GM12878 (cell line): ENCODE results near the gene DNAH17. TPM values are rescaled to one million over a fixed set of nuclear protein-coding genes. Genes with fewer than 3 reads are reported as not detected.

Source experiments
- ATAC-seq: fragments of 200-7000 bp; cut with Tn5 transposase; 3 replicates; pipeline ENCODE4 v1.9.1; 2020; ENCODE audit warnings: mild to moderate bottlenecking, moderate library complexity
- BruUV-seq: library from RNA; stranded (reverse); fragments of 400-500 nt; replicated peaks from 2 replicates; lab custom pipeline; 2021; lab: Mats Ljungman, UMichigan
- CTCF ChIA-PET: fragments of 300-600 bp; sonication (Branson Sonifier 250); formaldehyde crosslinking; extraction: SDS; loops from one replicate; lab custom pipeline; 2021; ENCODE audit warnings: inconsistent platforms; lab: Yijun Ruan, JAX
- POLR2A ChIA-PET: fragments of 350-600 bp; formaldehyde crosslinking; extraction: SDS; loops from one replicate; lab custom pipeline; 2021; ENCODE audit warnings: inconsistent platforms; lab: Charles Lee
- RAD21 ChIA-PET: fragments of 300-600 bp; sonication (Branson Sonifier 250); formaldehyde crosslinking; loops from one replicate; lab custom pipeline; 2023; ENCODE audit warnings: antibody characterized with exemption; ENCODE audit not compliant: unreplicated experiment; lab: Charles Lee
- SMC1A ChIA-PET: fragments of 300-600 bp; sonication (Branson Sonifier 250); formaldehyde crosslinking; loops from one replicate; lab custom pipeline; 2023; ENCODE audit not compliant: unreplicated experiment, uncharacterized antibody; lab: Charles Lee
- DNase-seq: peaks from one replicate; pipeline ENCODE4 v3.0.0-alpha.2; 2011; ENCODE audit warnings: low read depth, low spot score
- FAIRE-seq: peaks from 3 replicates; lab custom pipeline; 2011; peaks lifted over from hg19 to GRCh38; lab: Jason Lieb, UNC
- H2AFZ ChIP-seq: 2 replicates; pipeline ENCODE4 v1.6.0; 2011; ENCODE audit warnings: low read depth, low read length, control low read depth; ENCODE audit not compliant: control insufficient read depth
- H3K27ac ChIP-seq: 2 replicates; pipeline ENCODE4 v1.5.1; 2011; ENCODE audit warnings: control low read depth; ENCODE audit not compliant: control insufficient read depth, insufficient read depth
- H3K27me3 ChIP-seq, 2 experiments: replicated peaks in 1 of 2; 2 replicates each; pipeline versions ENCODE4 v1.6.0 to v1.6.1; 2011; ENCODE audit warnings: low read length in 1 of 2; ENCODE audit not compliant: control insufficient read depth in 2 of 2, insufficient read depth in 2 of 2
- H3K36me3 ChIP-seq, 2 experiments: 2 replicates each; pipeline ENCODE4 v1.5.1; 2011; ENCODE audit warnings: low read length in 1 of 2; ENCODE audit not compliant: control insufficient read depth in 2 of 2, insufficient read depth in 2 of 2
- H3K4me1 ChIP-seq: 2 replicates; pipeline ENCODE4 v1.6.1; 2011; ENCODE audit warnings: mild to moderate bottlenecking, low read length, moderate library complexity, mixed read lengths; ENCODE audit not compliant: control insufficient read depth, insufficient read depth
- H3K4me2 ChIP-seq: 2 replicates; pipeline ENCODE4 v1.6.0; 2011; ENCODE audit warnings: control low read depth; ENCODE audit not compliant: control insufficient read depth, insufficient read depth
- H3K4me3 ChIP-seq: fragments of 200-600 bp; sonication (generic); 2 replicates; pipeline ENCODE4 v1.5.1; 2016
- H3K79me2 ChIP-seq: 2 replicates; pipeline ENCODE4 v1.6.0; 2011; ENCODE audit warnings: low read length; ENCODE audit not compliant: control insufficient read depth, insufficient read depth
- H3K9ac ChIP-seq: 2 replicates; pipeline ENCODE4 v1.8.0; 2011; ENCODE audit warnings: low read length, control low read depth, mixed read lengths; ENCODE audit not compliant: control insufficient read depth, insufficient read depth
- H3K9me3 ChIP-seq: replicated peaks from 3 replicates; pipeline ENCODE4 v1.5.1; 2011; ENCODE audit warnings: mild to moderate bottlenecking, low read length; ENCODE audit not compliant: control insufficient read depth, insufficient read depth
- H4K20me1 ChIP-seq: 2 replicates; pipeline ENCODE4 v1.6.0; 2011; ENCODE audit not compliant: control insufficient read depth, insufficient read depth
- CEBPB ChIP-seq, 2 experiments: fragments of 150-350 bp in 1 of 2; IDR thresholded peaks; 2 replicates each; pipeline ENCODE4 v1.6.1; 2012 to 2014; ENCODE audit warnings: low read depth in 2 of 2, low read length in 2 of 2, borderline replicate concordance in 1 of 2, inconsistent platforms in 1 of 2
- CHD4 ChIP-seq: fragments of 200-600 bp; sonication (generic); IDR thresholded peaks from 2 replicates; pipeline ENCODE4 v1.6.1; 2016; ENCODE audit warnings: mild to moderate bottlenecking
- IKZF2 ChIP-seq, 2 experiments: fragments of 450-650 bp; IDR thresholded peaks; 2 replicates each; pipeline ENCODE4 v1.6.1; 2017; ENCODE audit warnings: mild to moderate bottlenecking in 2 of 2, moderate library complexity in 2 of 2
- JUND ChIP-seq: IDR thresholded peaks from 2 replicates; pipeline ENCODE4 v1.6.1; 2012; ENCODE audit warnings: low read depth, mild to moderate bottlenecking, low read length, improper control_type of control experiment, moderate library complexity
- MTA3 ChIP-seq: IDR thresholded peaks from 2 replicates; pipeline ENCODE4 v1.6.1; 2012; ENCODE audit warnings: low read length, inconsistent platforms, borderline replicate concordance
- NFIC ChIP-seq: IDR thresholded peaks from 2 replicates; pipeline ENCODE4 v1.6.1; 2012; ENCODE audit warnings: low read depth, mild to moderate bottlenecking, inconsistent platforms, low read length, moderate library complexity
- NFXL1 ChIP-seq: fragments of 450-650 bp; IDR thresholded peaks from 2 replicates; pipeline ENCODE4 v1.6.1; 2017; ENCODE audit warnings: antibody characterized with exemption, mild to moderate bottlenecking, borderline replicate concordance
- NFYB ChIP-seq: IDR thresholded peaks from 2 replicates; pipeline ENCODE4 v1.6.1; 2011; ENCODE audit warnings: low read depth, mild to moderate bottlenecking, low read length, improper control_type of control experiment, moderate library complexity; ENCODE audit not compliant: insufficient read depth
- RUNX3 ChIP-seq: IDR thresholded peaks from 2 replicates; pipeline ENCODE4 v1.6.1; 2012; ENCODE audit warnings: low read length, inconsistent platforms
- SMAD5 ChIP-seq: IDR thresholded peaks from 2 replicates; pipeline ENCODE4 v1.6.1; 2016; ENCODE audit warnings: antibody characterized with exemption, low read depth
- SREBF1 ChIP-seq: IDR thresholded peaks from 2 replicates; pipeline ENCODE4 v1.6.1; 2012; ENCODE audit warnings: mild to moderate bottlenecking, low read length
- TBL1XR1 ChIP-seq: IDR thresholded peaks from 2 replicates; pipeline ENCODE4 v1.6.1; 2012; ENCODE audit warnings: low read depth, low read length, improper control_type of control experiment
- WGBS: methylation state at CpG from one replicate; pipeline ENCODE4 v1.1.6; 2016; ENCODE audit warnings: low lambda C conversion rate; ENCODE audit not compliant: insufficient replicate concordance, insufficient coverage; ENCODE audit errors: missing lambda C conversion rate; 5-methylcytosine and 5-hydroxymethylcytosine counted together
- in situ Hi-C: fragments of 300-500 bp; cut with MboI; formaldehyde crosslinking; loops from 9 replicates; pipeline ENCODE4 v1.14.3; 2018; ENCODE audit warnings: mixed read lengths
- intact Hi-C: fragments of 100-400 bp; cut with micrococcal nuclease; formaldehyde crosslinking; loops from one replicate; pipeline ENCODE4 v1.14.2; 2022; ENCODE audit not compliant: unreplicated experiment
- polyA plus RNA-seq, 11 experiments: library from polyadenylated mRNA; depleted of rRNA in 4 of 11; unstranded in 6 of 11; stranded (reverse) in 5 of 11; fragments of >200 nt; fragmentation: Nextera tagmentation in 4 of 11; fragmentation: Illumina TruSeq in 1 of 11; extraction: Ambion mirVana in 4 of 11; extraction: Trizol in 1 of 11; gene quantifications; 1 replicate in 1 of 11; 2 replicates in 10 of 11; pipeline versions ENCODE4 v1.2.1 to v1.2.3, GENCODE V29; 2011 to 2016; ENCODE audit warnings: inconsistent platforms in 2 of 11, missing spikeins in 2 of 11, low read depth in 1 of 11
- total RNA-seq, 4 experiments: library from RNA; depleted of rRNA in 3 of 4; stranded (reverse); fragments of >200 nt in 3 of 4; fragmentation: Illumina TruSeq in 1 of 4; extraction: Trizol in 1 of 4; gene quantifications; 2 replicates each; pipeline versions ENCODE4 v1.2.1 to v1.2.3, GENCODE V29; 2013 to 2021
- TF ChIP-seq, protein P1 (sequence below): fragments of 450-650 bp; IDR thresholded peaks from 2 replicates; pipeline ENCODE4 v1.6.1; 2017; ENCODE audit warnings: mild to moderate bottlenecking, moderate library complexity
- TF ChIP-seq, protein P2 (sequence below): IDR thresholded peaks from 2 replicates; pipeline ENCODE4 v1.6.1; 2012; ENCODE audit warnings: low read length, inconsistent platforms
- TF ChIP-seq, protein P3 (sequence below): fragments of 150-350 bp; IDR thresholded peaks from 2 replicates; pipeline ENCODE4 v1.6.1; 2014; ENCODE audit warnings: mild to moderate bottlenecking, low read depth, low read length

Gene DNAH17
- total and polyA plus RNA-seq, 10 of the 15 experiments (the other 5 are each of a cell fraction or from before 2014, with no cell fraction given) = 0.16 to 2.9 (median 0.56) TPM

DNA sequence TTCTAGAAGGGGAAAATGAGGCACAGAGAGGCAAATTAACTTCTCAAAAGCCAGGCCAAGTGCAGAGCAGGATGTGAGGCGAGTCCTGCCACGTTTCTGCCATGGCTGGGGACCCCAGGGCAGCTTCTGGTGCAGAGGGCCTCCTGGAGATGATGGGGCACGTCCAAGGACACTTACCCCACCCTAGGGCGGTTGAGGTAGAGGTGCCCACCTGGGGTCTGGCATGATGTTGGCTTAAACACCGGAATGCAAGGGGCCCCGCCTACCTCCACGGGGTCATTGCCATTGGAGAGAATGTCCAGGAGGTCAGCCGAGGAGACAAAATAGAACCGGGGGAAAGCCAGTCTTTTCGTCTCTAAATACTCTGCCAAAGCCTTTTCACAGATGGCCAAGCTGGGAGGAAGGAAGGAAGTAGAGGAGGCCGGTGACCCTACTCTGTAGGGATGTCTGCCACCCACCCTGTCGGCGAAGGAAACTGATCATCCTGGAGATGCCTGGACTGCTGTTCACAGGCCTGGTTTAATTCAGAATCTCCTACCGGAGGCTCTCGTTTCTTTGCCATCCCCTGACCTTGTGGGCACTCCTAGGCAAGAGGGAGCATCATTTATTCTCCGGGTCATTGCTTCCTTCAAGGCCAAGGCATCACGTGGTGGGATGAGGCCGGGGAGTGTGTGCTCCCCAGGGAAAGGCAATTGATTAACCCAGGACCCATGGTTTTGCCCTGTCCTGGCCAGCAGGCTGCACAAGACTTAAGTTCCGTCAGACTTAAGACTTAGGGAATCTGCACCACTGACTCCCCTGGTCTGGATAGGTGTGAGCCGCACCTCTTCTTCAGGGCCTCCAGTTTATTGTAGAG is 70.5 kb downstream of the DNAH17 start (continued):
- TF ChIP-seq NFXL1 (no peak), JUND (no peak), NFIC (no peak), SMAD5 (no peak), CHD4 (no peak)
- TF ChIP-seq, protein P1, sequence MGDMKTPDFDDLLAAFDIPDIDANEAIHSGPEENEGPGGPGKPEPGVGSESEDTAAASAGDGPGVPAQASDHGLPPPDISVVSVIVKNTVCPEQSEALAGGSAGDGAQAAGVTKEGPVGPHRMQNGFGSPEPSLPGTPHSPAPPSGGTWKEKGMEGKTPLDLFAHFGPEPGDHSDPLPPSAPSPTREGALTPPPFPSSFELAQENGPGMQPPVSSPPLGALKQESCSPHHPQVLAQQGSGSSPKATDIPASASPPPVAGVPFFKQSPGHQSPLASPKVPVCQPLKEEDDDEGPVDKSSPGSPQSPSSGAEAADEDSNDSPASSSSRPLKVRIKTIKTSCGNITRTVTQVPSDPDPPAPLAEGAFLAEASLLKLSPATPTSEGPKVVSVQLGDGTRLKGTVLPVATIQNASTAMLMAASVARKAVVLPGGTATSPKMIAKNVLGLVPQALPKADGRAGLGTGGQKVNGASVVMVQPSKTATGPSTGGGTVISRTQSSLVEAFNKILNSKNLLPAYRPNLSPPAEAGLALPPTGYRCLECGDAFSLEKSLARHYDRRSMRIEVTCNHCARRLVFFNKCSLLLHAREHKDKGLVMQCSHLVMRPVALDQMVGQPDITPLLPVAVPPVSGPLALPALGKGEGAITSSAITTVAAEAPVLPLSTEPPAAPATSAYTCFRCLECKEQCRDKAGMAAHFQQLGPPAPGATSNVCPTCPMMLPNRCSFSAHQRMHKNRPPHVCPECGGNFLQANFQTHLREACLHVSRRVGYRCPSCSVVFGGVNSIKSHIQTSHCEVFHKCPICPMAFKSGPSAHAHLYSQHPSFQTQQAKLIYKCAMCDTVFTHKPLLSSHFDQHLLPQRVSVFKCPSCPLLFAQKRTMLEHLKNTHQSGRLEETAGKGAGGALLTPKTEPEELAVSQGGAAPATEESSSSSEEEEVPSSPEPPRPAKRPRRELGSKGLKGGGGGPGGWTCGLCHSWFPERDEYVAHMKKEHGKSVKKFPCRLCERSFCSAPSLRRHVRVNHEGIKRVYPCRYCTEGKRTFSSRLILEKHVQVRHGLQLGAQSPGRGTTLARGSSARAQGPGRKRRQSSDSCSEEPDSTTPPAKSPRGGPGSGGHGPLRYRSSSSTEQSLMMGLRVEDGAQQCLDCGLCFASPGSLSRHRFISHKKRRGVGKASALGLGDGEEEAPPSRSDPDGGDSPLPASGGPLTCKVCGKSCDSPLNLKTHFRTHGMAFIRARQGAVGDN = no peak

DNA sequence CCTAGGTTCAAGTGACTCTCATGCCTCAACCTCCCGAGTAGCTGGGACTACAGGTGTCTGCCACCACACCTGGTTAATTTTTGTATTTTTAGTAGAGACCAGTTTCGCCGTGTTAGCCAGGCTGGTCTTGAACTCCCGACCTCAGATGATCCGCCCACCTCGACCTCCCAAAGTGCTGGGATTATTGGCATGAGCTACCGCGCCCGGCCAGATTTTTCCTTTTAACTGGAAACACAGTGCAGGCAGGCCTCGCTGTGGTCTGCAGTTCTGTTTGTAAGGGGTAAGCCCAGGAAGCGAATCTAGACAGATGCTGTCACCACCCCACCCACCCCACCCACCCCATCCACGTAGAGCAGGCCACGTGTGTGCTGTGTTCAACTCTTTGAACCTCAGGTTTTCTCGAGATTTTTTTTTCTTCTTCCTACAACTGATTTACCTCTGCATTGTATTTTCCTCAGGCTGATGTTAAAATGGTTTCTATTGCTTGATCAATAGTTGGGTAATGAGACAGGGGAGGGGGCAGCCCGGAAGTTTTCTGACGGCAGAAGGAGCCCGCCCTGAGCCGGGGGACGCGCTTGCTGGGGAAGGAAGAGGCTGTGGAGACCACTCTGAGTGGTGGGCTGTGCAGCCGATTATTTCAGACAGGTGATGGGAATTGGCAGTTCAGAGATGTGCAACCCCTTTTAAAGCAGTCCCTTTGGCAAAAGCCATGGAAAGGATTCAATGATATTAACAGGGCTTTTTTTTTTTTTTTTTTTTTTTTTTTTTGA is 72.9 kb downstream of the DNAH17 start:
- CTCF ChIA-PET = interaction anchor here (1.0 kb wide), 1 partner anchor 297 kb away, joined by 3 read pairs; no protein-coding TSS in a partner anchor
- intact Hi-C loops (no loop called here), in situ Hi-C loops (no loop called here)
- TF ChIP-seq TBL1XR1 (no peak), RUNX3 (no peak), IKZF2 (IDR thresholded peaks at IDR 0.05) (no peak), NFYB (no peak), SREBF1 (no peak), MTA3 (no peak), CEBPB (IDR thresholded peaks at IDR 0.05; ENCODE audit: borderline replicate concordance in 1 of 2, low read depth in 2 of 2, low read length in 2 of 2) (no peak)
- TF ChIP-seq, protein P2, sequence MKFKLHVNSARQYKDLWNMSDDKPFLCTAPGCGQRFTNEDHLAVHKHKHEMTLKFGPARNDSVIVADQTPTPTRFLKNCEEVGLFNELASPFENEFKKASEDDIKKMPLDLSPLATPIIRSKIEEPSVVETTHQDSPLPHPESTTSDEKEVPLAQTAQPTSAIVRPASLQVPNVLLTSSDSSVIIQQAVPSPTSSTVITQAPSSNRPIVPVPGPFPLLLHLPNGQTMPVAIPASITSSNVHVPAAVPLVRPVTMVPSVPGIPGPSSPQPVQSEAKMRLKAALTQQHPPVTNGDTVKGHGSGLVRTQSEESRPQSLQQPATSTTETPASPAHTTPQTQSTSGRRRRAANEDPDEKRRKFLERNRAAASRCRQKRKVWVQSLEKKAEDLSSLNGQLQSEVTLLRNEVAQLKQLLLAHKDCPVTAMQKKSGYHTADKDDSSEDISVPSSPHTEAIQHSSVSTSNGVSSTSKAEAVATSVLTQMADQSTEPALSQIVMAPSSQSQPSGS = no peak
- TF ChIP-seq, protein P3, sequence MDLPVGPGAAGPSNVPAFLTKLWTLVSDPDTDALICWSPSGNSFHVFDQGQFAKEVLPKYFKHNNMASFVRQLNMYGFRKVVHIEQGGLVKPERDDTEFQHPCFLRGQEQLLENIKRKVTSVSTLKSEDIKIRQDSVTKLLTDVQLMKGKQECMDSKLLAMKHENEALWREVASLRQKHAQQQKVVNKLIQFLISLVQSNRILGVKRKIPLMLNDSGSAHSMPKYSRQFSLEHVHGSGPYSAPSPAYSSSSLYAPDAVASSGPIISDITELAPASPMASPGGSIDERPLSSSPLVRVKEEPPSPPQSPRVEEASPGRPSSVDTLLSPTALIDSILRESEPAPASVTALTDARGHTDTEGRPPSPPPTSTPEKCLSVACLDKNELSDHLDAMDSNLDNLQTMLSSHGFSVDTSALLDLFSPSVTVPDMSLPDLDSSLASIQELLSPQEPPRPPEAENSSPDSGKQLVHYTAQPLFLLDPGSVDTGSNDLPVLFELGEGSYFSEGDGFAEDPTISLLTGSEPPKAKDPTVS = no peak

More for the DNA sequence above, 72.9 kb downstream of the DNAH17 start:
- H4K20me1 ChIP-seq = no peaks in the 10 kb centered on the region
- no peak overlapping the region for H2AFZ ChIP-seq
- no TSS peak for BruUV-seq
- no peak overlapping the region for H3K4me2 ChIP-seq
- ChIA-PET SMC1A (no interaction called here), POLR2A (no interaction called here), RAD21 (no interaction called here)
- DNase-seq (no peak), ATAC-seq (no peak), FAIRE-seq (no peak)
- 39% methylated on average over 21 of the region's 21 CpGs for WGBS
- H3K9me3 ChIP-seq = no peaks in the 10 kb centered on the region
- no peak overlapping the region for H3K4me3 ChIP-seq
- no peak overlapping the region for H3K9ac ChIP-seq
- no peak overlapping the region for H3K27ac ChIP-seq
- no peaks in the 10 kb centered on the region for H3K36me3 ChIP-seq
- H3K27me3 ChIP-seq = no peaks in the 10 kb centered on the region
- no peaks in the 10 kb centered on the region for H3K4me1 ChIP-seq
- no peaks in the 10 kb centered on the region for H3K79me2 ChIP-seq
